ENCODE results near the gene ADAMTS15.

ADAMTS15 gene

GRCh38 chr11:130470832-130471706 lies 22.6 kb downstream of the ADAMTS15 start:
- DNase-seq (ENCODE audit: low spot score) = no peak
- Histone ChIP-seq H3K4me1 (ENCODE audit: insufficient read depth, poor library complexity, severe bottlenecking) (no peaks in the 10 kb centered on the region), H3K27ac (ENCODE audit: poor library complexity, severe bottlenecking) (no peak overlapping the region), H3K27me3 (ENCODE audit: insufficient read depth, poor library complexity, severe bottlenecking) (no peaks in the 10 kb centered on the region), H3K9me3 (ENCODE audit: severe bottlenecking) (no peaks in the 10 kb centered on the region), H3K36me3 (ENCODE audit: low read depth) (no peaks in the 10 kb centered on the region), H3K4me3 (ENCODE audit: severe bottlenecking) (no peak overlapping the region)
- ATAC-seq (ENCODE audit: low read depth) = no peak
- TF ChIP-seq CTCF (IDR thresholded peaks at IDR 0.05; ENCODE audit: poor library complexity, severe bottlenecking) = no peak

GRCh38 chr11:130471731-130472433 lies 23.4 kb downstream of the ADAMTS15 start:
- H3K4me3 ChIP-seq (ENCODE audit: severe bottlenecking) = no peak overlapping the region
- no peak for DNase-seq (ENCODE audit: low spot score)
- H3K27ac ChIP-seq (ENCODE audit: poor library complexity, severe bottlenecking) = no peak overlapping the region
- TF ChIP-seq CTCF (IDR thresholded peaks at IDR 0.05; ENCODE audit: poor library complexity, severe bottlenecking) = no peak
- H3K27me3 ChIP-seq (ENCODE audit: insufficient read depth, poor library complexity, severe bottlenecking) = no peaks in the 10 kb centered on the region
- H3K9me3 ChIP-seq (ENCODE audit: severe bottlenecking) = no peaks in the 10 kb centered on the region
- H3K4me1 ChIP-seq (ENCODE audit: insufficient read depth, poor library complexity, severe bottlenecking) = no peaks in the 10 kb centered on the region
- no peak for ATAC-seq (ENCODE audit: low read depth)
- no peaks in the 10 kb centered on the region for H3K36me3 ChIP-seq (ENCODE audit: low read depth)

GRCh38 chr11:130472434-130472961 lies 24.1 kb downstream of the ADAMTS15 start:
- no peak for DNase-seq (ENCODE audit: low spot score)
- H3K27me3 ChIP-seq (ENCODE audit: insufficient read depth, poor library complexity, severe bottlenecking) = no peaks in the 10 kb centered on the region

GRCh38 chr11:130473056-130473794 lies 24.8 kb downstream of the ADAMTS15 start:
- H3K4me1 ChIP-seq (ENCODE audit: insufficient read depth, poor library complexity, severe bottlenecking) = peaks cover 4% of the 10 kb centered on the region
- no peaks in the 10 kb centered on the region for H3K27me3 ChIP-seq (ENCODE audit: insufficient read depth, poor library complexity, severe bottlenecking)
- H3K9me3 ChIP-seq (ENCODE audit: severe bottlenecking) = no peaks in the 10 kb centered on the region
- TF ChIP-seq CTCF (IDR thresholded peaks at IDR 0.05; ENCODE audit: poor library complexity, severe bottlenecking) = no peak
- no peak overlapping the region for H3K4me3 ChIP-seq (ENCODE audit: severe bottlenecking)
- no peak overlapping the region for H3K27ac ChIP-seq (ENCODE audit: poor library complexity, severe bottlenecking)
- H3K36me3 ChIP-seq (ENCODE audit: low read depth) = no peaks in the 10 kb centered on the region
- ATAC-seq (ENCODE audit: low read depth) (no peak), DNase-seq (ENCODE audit: low spot score) (no peak)

More at GRCh38 chr11:130472434-130472961, 24.1 kb downstream of the ADAMTS15 start:
- H3K9me3 ChIP-seq (ENCODE audit: severe bottlenecking) = no peaks in the 10 kb centered on the region
- H3K27ac ChIP-seq (ENCODE audit: poor library complexity, severe bottlenecking) = no peak overlapping the region
- no peaks in the 10 kb centered on the region for H3K36me3 ChIP-seq (ENCODE audit: low read depth)
- H3K4me3 ChIP-seq (ENCODE audit: severe bottlenecking) = no peak overlapping the region
- ATAC-seq (ENCODE audit: low read depth) = no peak
- H3K4me1 ChIP-seq (ENCODE audit: insufficient read depth, poor library complexity, severe bottlenecking) = no peaks in the 10 kb centered on the region
- TF ChIP-seq CTCF (IDR thresholded peaks at IDR 0.05; ENCODE audit: poor library complexity, severe bottlenecking) = no peak

Measured in RWPE2 (cell line).